Measurements from ENCODE around the gene ZDHHC16.
"Not testable (repeated sequence)": the region's sequence is repeated elsewhere in the genome, so short reads cannot be mapped to it uniquely, and the experiment has no call there.

ZDHHC16 gene

GRCh38 chr10:97445722-97446639, at the start of gene ZDHHC16, which contains the start of gene EXOSC1:
ZDHHC16 (plus strand) TSS chr10:97446175; CDS start chr10:97451676, 5,501 bp downstream.
EXOSC1 (minus strand) TSS chr10:97446006; CDS start chr10:97445985, 21 bp downstream.
- DNase-seq: peak; percentile 57

- DNase-seq: no peak
Observed at GRCh38 chr10:97399843-97400545, 46.0 kb upstream of the ZDHHC16 start.

GRCh38 chr10:97400665-97401454, 45.1 kb upstream of the ZDHHC16 start, which contains the start of gene RRP12:
RRP12 (minus strand) TSS chr10:97401340; CDS start chr10:97401231, 109 bp downstream.
- DNase-seq: peak; percentile 75

GRCh38 chr10:97401455-97401919, 44.5 kb upstream of the ZDHHC16 start:
- no peak for DNase-seq

- no peak for DNase-seq
Observed at GRCh38 chr10:97404044-97404443, 41.9 kb upstream of the ZDHHC16 start.

- DNase-seq: no peak
Observed at GRCh38 chr10:97406064-97406463, 39.9 kb upstream of the ZDHHC16 start.

- DNase-seq: not testable (repeated sequence)
Observed at GRCh38 chr10:97406483-97406882, 39.5 kb upstream of the ZDHHC16 start.

- peak; percentile 3 for DNase-seq
Observed at GRCh38 chr10:97407211-97407951, 38.6 kb upstream of the ZDHHC16 start.

GRCh38 chr10:97407952-97408248, 38.1 kb upstream of the ZDHHC16 start:
- DNase-seq: no peak

- no peak for DNase-seq
Observed at GRCh38 chr10:97408496-97408992, 37.4 kb upstream of the ZDHHC16 start.

GRCh38 chr10:97411406-97411805, 34.6 kb upstream of the ZDHHC16 start:
- no peak for DNase-seq

GRCh38 chr10:97412891-97413304, 33.1 kb upstream of the ZDHHC16 start:
- no peak for DNase-seq

- DNase-seq: no peak
Observed at GRCh38 chr10:97416565-97416964, 29.4 kb upstream of the ZDHHC16 start.

GRCh38 chr10:97423757-97424098, 22.2 kb upstream of the ZDHHC16 start:
- not testable (repeated sequence) for DNase-seq

GRCh38 chr10:97425964-97426775, 19.8 kb upstream of the ZDHHC16 start, which contains the start of gene PGAM1:
PGAM1 (plus strand) TSS chr10:97426191; CDS start chr10:97426308, 117 bp downstream.
- peak; percentile 74 for DNase-seq

- no peak for DNase-seq
Observed at GRCh38 chr10:97426776-97427570, 19.0 kb upstream of the ZDHHC16 start.

GRCh38 chr10:97427571-97428179, 18.3 kb upstream of the ZDHHC16 start:
- DNase-seq: no peak

GRCh38 chr10:97428572-97428981, 17.4 kb upstream of the ZDHHC16 start:
- DNase-seq: no peak

GRCh38 chr10:97434055-97434454, 11.9 kb upstream of the ZDHHC16 start:
- DNase-seq: no peak

- no peak for DNase-seq
Observed at GRCh38 chr10:97434557-97434956, 11.4 kb upstream of the ZDHHC16 start.

Data from NCI-H1417 treated with DMSO at 0.1 percent for 48 hours (cell line).